AG10803 (cell line): ENCODE measurements around the gene GLRA3.
"Not testable (repeated sequence)": the region's sequence is repeated elsewhere in the genome, so short reads cannot be mapped to it uniquely, and the experiment has no call there.

Source experiments
- DNase-seq: peaks from one replicate; pipeline ENCODE4 v3.0.0; 2010; ENCODE audit warnings: low read depth
- H3K4me3 ChIP-seq: 2 replicates; pipeline ENCODE4 v1.5.1; 2011; ENCODE audit warnings: mild to moderate bottlenecking, low read length, control low read depth
- TF ChIP-seq, protein P1 (sequence below): conservative IDR thresholded peaks from 2 replicates; pipeline ENCODE4 v1.5.1; 2011; ENCODE audit warnings: mild to moderate bottlenecking, low read length, control low read depth, inconsistent platforms

Gene GLRA3

DNA sequence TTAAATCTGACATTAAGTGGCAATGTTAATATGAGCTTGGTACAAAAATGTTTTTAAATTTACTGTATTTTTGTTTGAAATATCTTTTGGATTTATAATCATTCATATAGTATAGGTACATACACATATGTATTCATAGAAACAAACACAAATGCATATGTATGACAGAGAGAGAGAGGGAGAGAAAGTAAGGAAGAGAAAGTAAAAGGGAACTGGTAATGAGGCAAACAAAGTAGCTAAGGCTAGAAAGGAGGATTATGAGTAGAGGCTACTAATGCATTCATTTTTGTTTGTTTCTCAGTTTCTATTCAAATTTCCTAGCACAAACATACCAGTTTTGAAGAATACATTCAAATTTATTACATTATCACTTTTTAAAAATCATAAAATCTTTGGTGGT lies 132.4 kb downstream of the GLRA3 start:
- DNase-seq = no peak
- no peak overlapping the region for H3K4me3 ChIP-seq
- TF ChIP-seq, protein P1, sequence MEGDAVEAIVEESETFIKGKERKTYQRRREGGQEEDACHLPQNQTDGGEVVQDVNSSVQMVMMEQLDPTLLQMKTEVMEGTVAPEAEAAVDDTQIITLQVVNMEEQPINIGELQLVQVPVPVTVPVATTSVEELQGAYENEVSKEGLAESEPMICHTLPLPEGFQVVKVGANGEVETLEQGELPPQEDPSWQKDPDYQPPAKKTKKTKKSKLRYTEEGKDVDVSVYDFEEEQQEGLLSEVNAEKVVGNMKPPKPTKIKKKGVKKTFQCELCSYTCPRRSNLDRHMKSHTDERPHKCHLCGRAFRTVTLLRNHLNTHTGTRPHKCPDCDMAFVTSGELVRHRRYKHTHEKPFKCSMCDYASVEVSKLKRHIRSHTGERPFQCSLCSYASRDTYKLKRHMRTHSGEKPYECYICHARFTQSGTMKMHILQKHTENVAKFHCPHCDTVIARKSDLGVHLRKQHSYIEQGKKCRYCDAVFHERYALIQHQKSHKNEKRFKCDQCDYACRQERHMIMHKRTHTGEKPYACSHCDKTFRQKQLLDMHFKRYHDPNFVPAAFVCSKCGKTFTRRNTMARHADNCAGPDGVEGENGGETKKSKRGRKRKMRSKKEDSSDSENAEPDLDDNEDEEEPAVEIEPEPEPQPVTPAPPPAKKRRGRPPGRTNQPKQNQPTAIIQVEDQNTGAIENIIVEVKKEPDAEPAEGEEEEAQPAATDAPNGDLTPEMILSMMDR = no peak

DNA sequence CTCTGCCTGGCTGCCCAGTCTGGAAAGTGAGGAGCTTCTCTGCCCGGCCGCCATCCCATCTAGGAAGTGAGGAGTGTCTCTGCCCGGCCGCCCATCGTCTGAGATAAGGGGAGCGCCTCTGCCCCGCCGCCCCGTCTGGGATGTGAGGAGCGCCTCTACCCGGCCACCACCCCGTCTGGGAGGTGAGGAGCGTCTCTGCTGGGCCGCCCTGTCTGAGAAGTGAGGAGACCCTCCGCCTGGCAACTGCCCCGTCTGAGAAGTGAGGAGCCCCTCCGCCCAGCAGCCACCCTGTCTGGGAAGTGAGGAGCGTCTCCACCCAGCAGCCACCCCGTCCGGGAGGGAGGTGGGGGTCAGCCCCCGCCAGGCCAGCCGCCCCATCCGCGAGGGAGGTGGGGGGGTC lies 137.2 kb downstream of the GLRA3 start:
- not testable (repeated sequence) for H3K4me3 ChIP-seq, DNase-seq

DNA sequence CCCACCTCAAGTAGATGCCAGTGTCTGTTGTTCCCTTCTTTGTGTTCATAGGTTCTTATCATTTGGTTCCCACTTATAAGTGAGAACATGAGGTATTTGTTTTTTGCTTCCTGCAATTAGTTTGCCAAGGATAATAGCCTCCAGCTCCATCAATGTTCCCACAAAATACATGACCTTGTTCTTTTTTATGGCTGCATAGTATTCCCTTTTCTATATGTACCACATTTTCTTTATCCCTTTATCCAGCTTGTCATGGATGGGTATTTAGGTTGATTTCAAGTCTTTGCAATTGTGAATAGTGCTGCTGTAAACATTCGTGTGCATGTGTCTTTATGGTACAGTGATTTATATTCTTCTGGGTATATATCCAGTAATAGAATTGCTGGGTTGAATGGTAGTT lies 138.4 kb downstream of the GLRA3 start:
- DNase-seq = no peak
- TF ChIP-seq, protein P1 = no peak
- H3K4me3 ChIP-seq = no peak overlapping the region

DNA sequence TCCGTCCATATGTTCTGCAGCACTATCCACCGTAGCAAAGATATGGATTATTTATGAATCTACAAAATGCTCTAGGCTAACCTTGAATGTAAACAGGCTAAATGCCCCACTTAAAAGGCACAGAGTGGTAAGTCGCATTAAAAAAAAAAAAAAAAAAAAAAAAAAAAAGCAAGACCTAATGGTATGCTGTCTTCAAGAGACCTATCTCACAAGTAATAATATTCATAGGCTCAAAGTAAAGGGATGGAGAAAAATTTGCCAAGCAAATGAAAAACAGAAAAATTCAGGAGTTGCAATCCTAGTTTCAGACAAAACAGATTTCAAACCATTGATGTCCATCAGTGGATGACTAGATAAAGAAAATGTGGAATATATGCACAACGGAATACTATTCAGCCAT lies 139.4 kb downstream of the GLRA3 start:
- TF ChIP-seq, protein P1 = no peak
- DNase-seq = no peak
- no peak overlapping the region for H3K4me3 ChIP-seq

DNA sequence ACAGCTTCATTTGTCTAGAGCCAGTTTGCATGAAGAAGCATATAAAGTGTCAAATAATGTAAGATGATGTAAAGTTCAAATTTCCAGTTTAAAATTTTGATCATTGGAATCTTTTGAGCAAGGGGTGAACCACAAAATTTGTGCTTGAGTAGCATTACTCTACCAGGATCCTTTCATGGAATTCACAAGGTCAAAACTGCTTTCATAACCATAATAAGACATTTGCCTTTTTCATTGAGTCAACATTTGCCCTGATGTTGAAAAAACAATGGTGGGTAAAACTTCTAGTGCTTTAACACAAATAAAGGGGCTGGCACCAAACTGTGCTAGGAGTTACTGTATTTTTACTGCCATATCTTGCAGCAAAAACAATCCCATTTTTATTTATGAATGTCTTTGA lies 142.2 kb downstream of the GLRA3 start:
- no peak overlapping the region for H3K4me3 ChIP-seq
- TF ChIP-seq, protein P1 = no peak
- no peak for DNase-seq

DNA sequence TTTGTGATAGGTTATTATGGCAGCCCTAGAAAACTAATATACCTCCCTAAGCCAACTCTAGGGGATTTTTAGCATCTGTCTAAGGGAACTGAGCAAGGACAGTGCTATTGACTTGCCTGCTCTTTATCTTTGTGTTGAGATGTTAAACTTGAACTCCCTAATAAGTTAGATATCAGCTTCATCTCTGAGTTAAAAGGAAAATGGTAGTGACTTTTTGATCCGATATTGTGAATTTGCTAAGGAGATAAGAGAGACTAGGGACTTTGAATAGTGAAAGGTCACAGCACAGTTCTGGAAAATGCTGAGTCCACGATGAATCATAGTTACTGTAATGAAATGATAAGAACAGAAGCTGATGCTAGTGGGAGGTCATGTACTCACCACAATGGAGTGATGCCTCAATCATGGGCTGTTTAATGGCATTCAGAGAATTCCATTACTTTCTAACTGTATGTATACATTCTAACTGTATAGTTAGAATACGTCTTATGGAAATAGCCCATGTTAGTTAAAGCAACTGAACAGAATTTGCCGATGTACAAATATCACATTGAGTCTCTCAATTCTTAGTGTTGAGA lies 147.2 kb downstream of the GLRA3 start:
- TF ChIP-seq, protein P1 = no peak
- H3K4me3 ChIP-seq = no peak overlapping the region
- DNase-seq = no peak

DNA sequence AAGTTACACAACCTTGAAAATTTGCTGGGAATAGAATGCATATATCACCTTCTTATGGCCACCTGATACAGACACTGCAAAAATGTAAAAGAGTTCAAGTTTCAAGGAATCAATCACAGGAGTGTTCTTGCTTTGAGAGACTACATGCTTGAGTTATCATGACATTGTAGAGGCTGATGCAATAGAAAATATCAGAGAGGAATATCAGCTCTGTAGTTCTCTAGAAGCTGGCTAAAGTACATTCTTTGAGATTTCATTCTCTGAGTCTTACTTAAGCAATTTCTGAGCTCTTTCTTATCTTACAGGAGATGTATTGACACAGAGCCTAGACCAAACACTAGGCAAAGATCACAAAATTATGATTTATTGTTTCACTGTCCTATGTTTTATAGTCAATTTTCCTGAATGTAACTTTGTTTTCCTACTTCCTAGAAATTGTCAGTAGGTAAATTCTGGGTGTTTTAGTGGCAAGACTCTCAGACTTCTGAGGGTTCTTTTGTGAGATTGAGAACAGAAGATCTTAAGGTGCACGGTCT lies 154.7 kb downstream of the GLRA3 start:
- DNase-seq = peak; percentile 17
- TF ChIP-seq, protein P1 = no peak
- no peak overlapping the region for H3K4me3 ChIP-seq
